ENCODE data around the gene CNOT4.
A peak's percentile ranks its signal among the peaks of the same experiment; 100 is the strongest.

CNOT4 gene

GRCh38 chr7:135522509-135522908, 12.6 kb upstream of the CNOT4 start:
- Histone ChIP-seq H3K4me3 (no peak overlapping the region), H3K9ac (ENCODE audit: insufficient read length) (no peak overlapping the region), H3K9me3 (ENCODE audit: low read depth, low read length) (no peaks in the 10 kb centered on the region), H3K27ac (no peak overlapping the region), H3K36me3 (ENCODE audit: insufficient read depth, low read length) (no peaks in the 10 kb centered on the region)
- TF ChIP-seq FOXP2 (optimal IDR thresholded peaks at IDR 0.05; ENCODE audit: control extremely low read depth, extremely low read length, insufficient read depth) (no peak), EZH2 (IDR thresholded peaks at IDR 0.05) (no peak), POLR2AphosphoS5 (IDR thresholded peaks at IDR 0.05; ENCODE audit: borderline replicate concordance, low read depth, low read length) (no peak)
- DNase-seq (ENCODE audit: low read depth, low spot score): no peak

GRCh38 chr7:135519871-135520270, 10.0 kb upstream of the CNOT4 start:
- H3K9ac ChIP-seq (ENCODE audit: insufficient read length): no peak overlapping the region
- H3K9me3 ChIP-seq (ENCODE audit: low read depth, low read length): no peaks in the 10 kb centered on the region
- no peak overlapping the region for H3K4me3 ChIP-seq
- no peaks in the 10 kb centered on the region for H3K36me3 ChIP-seq (ENCODE audit: insufficient read depth, low read length)
- no peak overlapping the region for H3K27ac ChIP-seq
- no peak for DNase-seq (ENCODE audit: low read depth, low spot score)
- TF ChIP-seq POLR2AphosphoS5 (IDR thresholded peaks at IDR 0.05; ENCODE audit: borderline replicate concordance, low read depth, low read length): no peak

GRCh38 chr7:135519233-135519688, 9.4 kb upstream of the CNOT4 start:
- H3K36me3 ChIP-seq (ENCODE audit: insufficient read depth, low read length): no peaks in the 10 kb centered on the region
- H3K4me3 ChIP-seq: no peak overlapping the region
- no peak for DNase-seq (ENCODE audit: low read depth, low spot score)
- no peaks in the 10 kb centered on the region for H3K9me3 ChIP-seq (ENCODE audit: low read depth, low read length)
- no peak for TF ChIP-seq FOXP2 (optimal IDR thresholded peaks at IDR 0.05; ENCODE audit: control extremely low read depth, extremely low read length, insufficient read depth)
- TF ChIP-seq EZH2 (IDR thresholded peaks at IDR 0.05): no peak
- TF ChIP-seq POLR2AphosphoS5 (IDR thresholded peaks at IDR 0.05; ENCODE audit: borderline replicate concordance, low read depth, low read length): no peak
- no peak overlapping the region for H3K27ac ChIP-seq
- no peak overlapping the region for H3K9ac ChIP-seq (ENCODE audit: insufficient read length)

- no peak for DNase-seq (ENCODE audit: low read depth, low spot score)
- H3K36me3 ChIP-seq (ENCODE audit: insufficient read depth, low read length): no peaks in the 10 kb centered on the region
- no peak overlapping the region for H3K9ac ChIP-seq (ENCODE audit: insufficient read length)
- H3K27ac ChIP-seq: no peak overlapping the region
- H3K4me3 ChIP-seq: no peak overlapping the region
- no peaks in the 10 kb centered on the region for H3K9me3 ChIP-seq (ENCODE audit: low read depth, low read length)
- TF ChIP-seq FOXP2 (optimal IDR thresholded peaks at IDR 0.05; ENCODE audit: control extremely low read depth, extremely low read length, insufficient read depth) (no peak), POLR2AphosphoS5 (IDR thresholded peaks at IDR 0.05; ENCODE audit: borderline replicate concordance, low read depth, low read length) (no peak), EZH2 (IDR thresholded peaks at IDR 0.05) (no peak)
These were observed 8.8 kb upstream of the CNOT4 start for GRCh38 chr7:135518748-135519147.

GRCh38 chr7:135517060-135517459, 7.2 kb upstream of the CNOT4 start:
- H3K9ac ChIP-seq (ENCODE audit: insufficient read length): no peak overlapping the region
- H3K27ac ChIP-seq: no peak overlapping the region
- no peaks in the 10 kb centered on the region for H3K9me3 ChIP-seq (ENCODE audit: low read depth, low read length)
- no peak for DNase-seq (ENCODE audit: low read depth, low spot score)
- TF ChIP-seq FOXP2 (optimal IDR thresholded peaks at IDR 0.05; ENCODE audit: control extremely low read depth, extremely low read length, insufficient read depth) (no peak), POLR2AphosphoS5 (IDR thresholded peaks at IDR 0.05; ENCODE audit: borderline replicate concordance, low read depth, low read length) (no peak), EZH2 (IDR thresholded peaks at IDR 0.05) (no peak)
- H3K36me3 ChIP-seq (ENCODE audit: insufficient read depth, low read length): no peaks in the 10 kb centered on the region
- H3K4me3 ChIP-seq: no peak overlapping the region

DNA sequence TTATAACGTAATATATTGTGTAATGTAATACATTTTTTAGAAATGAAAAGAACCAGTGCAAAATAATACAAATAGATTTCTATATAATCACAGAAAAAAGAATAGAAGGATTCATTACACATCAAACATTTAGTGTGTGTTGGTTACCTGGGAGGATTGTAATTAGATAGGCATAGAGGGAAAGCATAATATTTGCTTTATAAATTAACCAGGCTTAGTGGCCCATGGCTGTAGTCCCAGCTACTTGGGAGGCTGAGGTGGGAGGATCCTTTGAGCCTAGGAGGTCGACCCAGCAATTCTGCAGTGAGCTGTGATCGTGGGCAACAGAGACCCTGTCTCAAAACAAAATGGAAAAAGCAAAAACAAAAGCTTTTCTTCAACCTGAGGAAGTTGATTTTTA, 5.0 kb upstream of the CNOT4 start:
- Histone ChIP-seq H3K9ac (ENCODE audit: insufficient read length) (no peak overlapping the region), H3K4me3 (no peak overlapping the region), H3K36me3 (ENCODE audit: insufficient read depth, low read length) (no peaks in the 10 kb centered on the region), H3K9me3 (ENCODE audit: low read depth, low read length) (no peaks in the 10 kb centered on the region), H3K27ac (no peak overlapping the region)
- DNase-seq (ENCODE audit: low read depth, low spot score): no peak
- TF ChIP-seq POLR2AphosphoS5 (IDR thresholded peaks at IDR 0.05; ENCODE audit: borderline replicate concordance, low read depth, low read length) (no peak), FOXP2 (optimal IDR thresholded peaks at IDR 0.05; ENCODE audit: control extremely low read depth, extremely low read length, insufficient read depth) (no peak), EZH2 (IDR thresholded peaks at IDR 0.05) (no peak)

DNA sequence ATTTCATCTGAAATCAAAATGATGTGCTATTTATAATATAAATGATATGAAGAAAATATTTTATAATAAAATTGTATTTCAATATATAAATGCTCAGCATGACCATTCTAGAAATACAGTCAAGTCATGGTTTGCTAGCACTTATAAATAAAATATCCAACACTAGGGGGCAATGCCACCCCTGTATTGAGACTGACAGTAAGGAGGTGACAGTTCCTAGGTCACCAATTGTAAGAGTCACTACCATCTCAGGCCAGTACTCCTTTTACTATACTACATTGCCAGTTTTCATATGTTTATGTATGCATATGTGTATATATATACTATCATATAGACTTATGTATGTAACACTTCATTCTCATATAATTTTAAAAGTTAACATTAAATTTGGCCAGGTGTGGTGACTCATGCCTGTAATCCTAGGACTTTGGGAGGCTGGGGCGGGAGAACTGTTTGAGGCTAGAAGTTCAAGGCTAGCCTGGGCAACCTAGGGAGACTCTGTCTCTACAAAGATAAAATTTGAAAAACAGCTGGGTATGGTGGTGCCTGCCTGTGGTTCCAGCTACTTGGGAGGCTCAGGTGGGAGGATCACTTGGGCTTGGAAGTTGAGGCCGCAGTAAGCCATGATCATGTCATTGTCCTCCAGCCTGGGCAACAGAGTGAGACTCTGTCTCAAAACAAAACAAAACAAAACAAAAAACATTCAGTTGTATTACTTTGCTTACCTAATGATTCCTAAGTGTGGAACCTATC, 2.4 kb upstream of the CNOT4 start:
- Histone ChIP-seq H3K4me3 (no peak overlapping the region), H3K27ac (no peak overlapping the region), H3K9ac (ENCODE audit: insufficient read length) (no peak overlapping the region), H3K36me3 (ENCODE audit: insufficient read depth, low read length) (no peaks in the 10 kb centered on the region), H3K9me3 (ENCODE audit: low read depth, low read length) (no peaks in the 10 kb centered on the region)
- TF ChIP-seq FOXP2 (optimal IDR thresholded peaks at IDR 0.05; ENCODE audit: control extremely low read depth, extremely low read length, insufficient read depth) (no peak), POLR2AphosphoS5 (IDR thresholded peaks at IDR 0.05; ENCODE audit: borderline replicate concordance, low read depth, low read length) (no peak), EZH2 (IDR thresholded peaks at IDR 0.05) (no peak)
- DNase-seq (ENCODE audit: low read depth, low spot score): no peak

GRCh38 chr7:135510592-135511183, 786 bp upstream of the CNOT4 start:
- Histone ChIP-seq H3K9ac (ENCODE audit: insufficient read length) (peak overlapping the region; percentile 47), H3K9me3 (ENCODE audit: low read depth, low read length) (no peaks in the 10 kb centered on the region), H3K36me3 (ENCODE audit: insufficient read depth, low read length) (no peaks in the 10 kb centered on the region), H3K4me3 (peak overlapping the region; percentile 91), H3K27ac (no peak overlapping the region)
- DNase-seq (ENCODE audit: low read depth, low spot score): no peak
- TF ChIP-seq POLR2AphosphoS5 (IDR thresholded peaks at IDR 0.05; ENCODE audit: borderline replicate concordance, low read depth, low read length) (no peak), FOXP2 (optimal IDR thresholded peaks at IDR 0.05; ENCODE audit: control extremely low read depth, extremely low read length, insufficient read depth) (no peak), EZH2 (IDR thresholded peaks at IDR 0.05) (no peak)

GRCh38 chr7:135509589-135509838, 388 bp downstream of the CNOT4 start:
- TF ChIP-seq EZH2 (IDR thresholded peaks at IDR 0.05) (no peak), POLR2AphosphoS5 (IDR thresholded peaks at IDR 0.05; ENCODE audit: borderline replicate concordance, low read depth, low read length) (no peak), FOXP2 (optimal IDR thresholded peaks at IDR 0.05; ENCODE audit: control extremely low read depth, extremely low read length, insufficient read depth) (no peak)
- H3K9ac ChIP-seq (ENCODE audit: insufficient read length): peak overlapping the region; percentile 91
- H3K9me3 ChIP-seq (ENCODE audit: low read depth, low read length): no peaks in the 10 kb centered on the region
- DNase-seq (ENCODE audit: low read depth, low spot score): no peak
- peak overlapping the region; percentile 91 for H3K4me3 ChIP-seq
- peaks cover 7% of the 10 kb centered on the region; the same call in 1 of the 2 replicates for H3K36me3 ChIP-seq (ENCODE audit: insufficient read depth, low read length)
- peak overlapping the region; percentile 86 for H3K27ac ChIP-seq

Data from SK-N-MC (cell line).